ENCODE data around the gene ARRDC4.

The ARRDC4 gene

GRCh38 chr15:97921296-97921865, 39.1 kb upstream of the ARRDC4 start:
- Histone ChIP-seq H2AFZ (ENCODE audit: low read length) (no peak overlapping the region), H3K79me2 (ENCODE audit: insufficient read depth, low read length) (no peaks in the 10 kb centered on the region), H3F3A (ENCODE audit: insufficient read depth, low read length) (no peaks in the 10 kb centered on the region)

GRCh38 chr15:97929456-97930229, 30.9 kb upstream of the ARRDC4 start:
- Histone ChIP-seq H3K9me2 (ENCODE audit: low read depth, low read length) (no peaks in the 10 kb centered on the region), H3K4me2 (ENCODE audit: low read length) (no peak overlapping the region), H3K4me1 (ENCODE audit: insufficient read depth, low read length, severe bottlenecking) (no peaks in the 10 kb centered on the region), H4K20me1 (ENCODE audit: insufficient read depth, low read length) (no peaks in the 10 kb centered on the region), H3K9ac (ENCODE audit: low read length) (no peak overlapping the region), H3K79me2 (ENCODE audit: insufficient read depth, low read length) (no peaks in the 10 kb centered on the region), H3K9me3 (ENCODE audit: low read length) (no peaks in the 10 kb centered on the region), H2AFZ (ENCODE audit: low read length) (no peak overlapping the region), H3F3A (ENCODE audit: insufficient read depth, low read length) (no peaks in the 10 kb centered on the region), H3K27me3 (ENCODE audit: insufficient read depth, low read length) (no peaks in the 10 kb centered on the region), H3K36me3 (ENCODE audit: insufficient read depth, low read length) (no peaks in the 10 kb centered on the region), H3K27ac (ENCODE audit: low read depth, low read length, poor library complexity, severe bottlenecking) (no peak overlapping the region), H3K4me3 (ENCODE audit: low read depth, low read length, poor library complexity, severe bottlenecking) (no peak overlapping the region)
- no peak for TF ChIP-seq EZH2 (IDR thresholded peaks at IDR 0.05; ENCODE audit: borderline replicate concordance, low read length)
- no peak for TF ChIP-seq CTCF (IDR thresholded peaks at IDR 0.05; ENCODE audit: low read length)

More at GRCh38 chr15:97921296-97921865, 39.1 kb upstream of the ARRDC4 start:
- Histone ChIP-seq H3K9ac (ENCODE audit: low read length) (no peak overlapping the region), H3K36me3 (ENCODE audit: insufficient read depth, low read length) (no peaks in the 10 kb centered on the region), H3K27ac (ENCODE audit: low read depth, low read length, poor library complexity, severe bottlenecking) (no peak overlapping the region), H3K4me2 (ENCODE audit: low read length) (no peak overlapping the region), H4K20me1 (ENCODE audit: insufficient read depth, low read length) (no peaks in the 10 kb centered on the region), H3K4me1 (ENCODE audit: insufficient read depth, low read length, severe bottlenecking) (no peaks in the 10 kb centered on the region), H3K4me3 (ENCODE audit: low read depth, low read length, poor library complexity, severe bottlenecking) (no peak overlapping the region), H3K27me3 (ENCODE audit: insufficient read depth, low read length) (no peaks in the 10 kb centered on the region), H3K9me3 (ENCODE audit: low read length) (no peaks in the 10 kb centered on the region), H3K9me2 (ENCODE audit: low read depth, low read length) (no peaks in the 10 kb centered on the region)
- TF ChIP-seq EZH2 (IDR thresholded peaks at IDR 0.05; ENCODE audit: borderline replicate concordance, low read length) (no peak), CTCF (IDR thresholded peaks at IDR 0.05; ENCODE audit: low read length) (no peak)

- Histone ChIP-seq H3K9me3 (ENCODE audit: low read length) (no peaks in the 10 kb centered on the region), H3F3A (ENCODE audit: insufficient read depth, low read length) (no peaks in the 10 kb centered on the region), H2AFZ (ENCODE audit: low read length) (no peak overlapping the region), H3K27ac (ENCODE audit: low read depth, low read length, poor library complexity, severe bottlenecking) (no peak overlapping the region), H4K20me1 (ENCODE audit: insufficient read depth, low read length) (no peaks in the 10 kb centered on the region), H3K9ac (ENCODE audit: low read length) (no peak overlapping the region), H3K4me2 (ENCODE audit: low read length) (no peak overlapping the region), H3K79me2 (ENCODE audit: insufficient read depth, low read length) (no peaks in the 10 kb centered on the region), H3K4me3 (ENCODE audit: low read depth, low read length, poor library complexity, severe bottlenecking) (no peak overlapping the region), H3K4me1 (ENCODE audit: insufficient read depth, low read length, severe bottlenecking) (no peaks in the 10 kb centered on the region), H3K9me2 (ENCODE audit: low read depth, low read length) (no peaks in the 10 kb centered on the region), H3K27me3 (ENCODE audit: insufficient read depth, low read length) (no peaks in the 10 kb centered on the region), H3K36me3 (ENCODE audit: insufficient read depth, low read length) (no peaks in the 10 kb centered on the region)
- no peak for TF ChIP-seq EZH2 (IDR thresholded peaks at IDR 0.05; ENCODE audit: borderline replicate concordance, low read length)
- TF ChIP-seq CTCF (IDR thresholded peaks at IDR 0.05; ENCODE audit: low read length): no peak
These were observed 30.3 kb upstream of the ARRDC4 start for GRCh38 chr15:97930230-97930629.
